ENCODE results near the gene FOSL1.
A peak's percentile ranks its signal among the peaks of the same experiment; 100 is the strongest.

Gene FOSL1

DNA sequence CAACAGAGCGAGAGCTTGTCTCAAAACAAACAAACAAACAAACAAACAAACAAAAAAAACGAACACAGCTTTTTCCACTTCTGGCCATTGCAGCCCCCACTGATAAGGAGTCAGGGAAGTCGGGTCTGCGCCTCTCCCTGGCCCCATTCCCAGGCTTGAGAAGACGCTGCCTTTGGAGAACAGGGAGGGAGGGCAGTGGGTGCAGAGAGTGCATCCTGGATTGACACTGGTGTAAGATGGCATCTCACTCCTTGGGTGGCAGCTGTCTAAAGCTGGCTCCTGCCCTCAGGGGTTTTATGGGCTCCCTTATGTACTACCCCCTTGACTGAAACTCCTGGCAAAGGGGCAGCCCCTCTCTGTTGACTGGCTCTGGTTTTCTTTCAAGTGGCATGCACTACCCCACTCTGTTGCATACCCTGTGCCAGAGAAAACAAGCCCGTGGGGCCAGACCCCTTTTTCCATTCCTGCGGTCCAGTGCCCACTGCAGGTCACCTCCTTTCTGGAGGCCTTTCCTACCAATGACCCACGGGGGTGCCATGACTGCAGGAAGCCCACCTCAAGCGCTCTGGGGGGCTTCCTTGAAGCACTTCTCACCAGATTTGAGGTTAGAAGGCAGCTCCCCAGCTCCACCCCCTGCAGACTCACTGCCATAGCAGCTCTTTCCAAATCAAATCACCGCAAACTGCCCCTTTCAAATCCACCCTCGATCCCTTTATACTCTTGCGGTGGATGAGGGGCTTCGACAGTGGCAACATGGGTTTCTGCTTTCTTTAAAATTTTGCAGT, 31.8 kb upstream of the FOSL1 start:
- in situ Hi-C loops (cut with MboI; ENCODE audit: low pct_unique_long_range_greater_than_20kb, low sequenced_read_pairs, unreplicated experiment): no loop called here
- TF ChIP-seq, protein P1, sequence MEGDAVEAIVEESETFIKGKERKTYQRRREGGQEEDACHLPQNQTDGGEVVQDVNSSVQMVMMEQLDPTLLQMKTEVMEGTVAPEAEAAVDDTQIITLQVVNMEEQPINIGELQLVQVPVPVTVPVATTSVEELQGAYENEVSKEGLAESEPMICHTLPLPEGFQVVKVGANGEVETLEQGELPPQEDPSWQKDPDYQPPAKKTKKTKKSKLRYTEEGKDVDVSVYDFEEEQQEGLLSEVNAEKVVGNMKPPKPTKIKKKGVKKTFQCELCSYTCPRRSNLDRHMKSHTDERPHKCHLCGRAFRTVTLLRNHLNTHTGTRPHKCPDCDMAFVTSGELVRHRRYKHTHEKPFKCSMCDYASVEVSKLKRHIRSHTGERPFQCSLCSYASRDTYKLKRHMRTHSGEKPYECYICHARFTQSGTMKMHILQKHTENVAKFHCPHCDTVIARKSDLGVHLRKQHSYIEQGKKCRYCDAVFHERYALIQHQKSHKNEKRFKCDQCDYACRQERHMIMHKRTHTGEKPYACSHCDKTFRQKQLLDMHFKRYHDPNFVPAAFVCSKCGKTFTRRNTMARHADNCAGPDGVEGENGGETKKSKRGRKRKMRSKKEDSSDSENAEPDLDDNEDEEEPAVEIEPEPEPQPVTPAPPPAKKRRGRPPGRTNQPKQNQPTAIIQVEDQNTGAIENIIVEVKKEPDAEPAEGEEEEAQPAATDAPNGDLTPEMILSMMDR (IDR thresholded peaks at IDR 0.05; ENCODE audit: extremely low read depth, insufficient read depth, missing control alignments): no peak
- no peak for DNase-seq (ENCODE audit: low spot score)

DNA sequence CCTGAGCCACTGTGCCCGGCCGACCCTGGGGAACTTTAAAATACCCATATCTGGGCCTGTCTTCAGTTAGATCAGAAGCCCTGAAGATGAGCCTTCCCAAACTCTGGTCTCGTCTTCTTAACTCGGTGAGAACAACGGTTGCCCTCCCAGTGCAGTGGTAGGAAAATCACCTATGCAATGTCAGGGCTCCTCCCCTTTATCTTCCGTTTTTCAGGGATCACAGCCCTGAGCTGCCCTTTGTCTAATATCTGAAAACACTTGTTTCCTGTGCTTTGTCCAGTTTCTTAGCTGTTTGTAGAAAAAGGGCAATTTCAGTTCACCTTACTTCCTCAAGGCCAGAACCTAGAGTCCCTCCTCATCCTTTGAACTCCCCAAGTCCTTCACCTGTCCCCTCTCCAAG, 28.5 kb upstream of the FOSL1 start:
- in situ Hi-C loops (cut with MboI; ENCODE audit: low pct_unique_long_range_greater_than_20kb, low sequenced_read_pairs, unreplicated experiment): no loop called here
- no peak for DNase-seq (ENCODE audit: low spot score)
- TF ChIP-seq, protein P1 (IDR thresholded peaks at IDR 0.05; ENCODE audit: extremely low read depth, insufficient read depth, missing control alignments): no peak

DNA sequence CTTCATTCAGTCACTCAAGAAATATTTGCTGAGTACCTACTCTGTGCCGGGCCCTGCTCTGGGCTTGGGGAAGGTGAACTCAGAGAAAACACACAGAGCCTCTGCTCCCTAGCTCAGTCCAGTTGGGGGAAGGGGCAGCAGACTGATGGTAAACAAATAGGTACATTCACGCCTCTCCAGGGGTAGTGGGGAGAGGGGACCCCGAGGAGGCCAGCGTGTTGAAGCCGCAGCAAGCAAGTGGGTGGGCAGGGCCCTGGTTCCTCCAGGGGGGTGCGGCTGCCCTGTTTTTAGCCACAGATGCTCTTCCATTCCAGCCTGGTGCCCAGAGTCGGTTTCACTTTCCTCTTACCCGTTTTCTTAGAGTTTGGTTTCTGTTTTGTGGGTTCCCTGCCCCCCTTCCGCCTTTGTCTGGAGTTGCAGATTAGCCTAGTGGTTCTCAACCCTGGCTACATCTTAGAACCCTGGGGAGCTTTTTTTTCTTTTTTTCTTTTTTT, 27.8 kb upstream of the FOSL1 start:
- in situ Hi-C loops (cut with MboI; ENCODE audit: low pct_unique_long_range_greater_than_20kb, low sequenced_read_pairs, unreplicated experiment): no loop called here
- DNase-seq (ENCODE audit: low spot score): peak; percentile 89
- TF ChIP-seq, protein P1 (IDR thresholded peaks at IDR 0.05; ENCODE audit: extremely low read depth, insufficient read depth, missing control alignments): no peak

DNA sequence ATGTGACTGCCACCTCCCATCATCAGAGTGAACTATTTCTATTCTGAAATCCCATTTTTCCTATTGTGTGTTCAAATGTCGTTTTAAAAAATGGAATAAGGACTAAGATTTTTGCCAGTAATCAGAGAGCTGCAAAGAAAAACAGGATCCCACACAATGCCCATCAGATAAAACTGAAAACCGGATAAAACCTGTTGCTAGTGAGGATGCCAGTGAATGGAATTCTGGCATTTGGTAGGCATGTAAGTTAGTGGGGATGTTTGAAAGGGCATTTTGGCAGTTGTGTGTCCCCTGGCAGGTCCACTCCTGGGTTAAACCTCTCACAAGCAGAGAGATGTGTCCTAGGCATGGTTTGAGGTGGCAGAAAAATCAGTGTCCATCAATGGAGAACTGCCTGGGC, 25.2 kb upstream of the FOSL1 start:
- DNase-seq (ENCODE audit: low spot score): no peak
- in situ Hi-C loops (cut with MboI; ENCODE audit: low pct_unique_long_range_greater_than_20kb, low sequenced_read_pairs, unreplicated experiment): no loop called here
- TF ChIP-seq, protein P1 (IDR thresholded peaks at IDR 0.05; ENCODE audit: extremely low read depth, insufficient read depth, missing control alignments): no peak

DNA sequence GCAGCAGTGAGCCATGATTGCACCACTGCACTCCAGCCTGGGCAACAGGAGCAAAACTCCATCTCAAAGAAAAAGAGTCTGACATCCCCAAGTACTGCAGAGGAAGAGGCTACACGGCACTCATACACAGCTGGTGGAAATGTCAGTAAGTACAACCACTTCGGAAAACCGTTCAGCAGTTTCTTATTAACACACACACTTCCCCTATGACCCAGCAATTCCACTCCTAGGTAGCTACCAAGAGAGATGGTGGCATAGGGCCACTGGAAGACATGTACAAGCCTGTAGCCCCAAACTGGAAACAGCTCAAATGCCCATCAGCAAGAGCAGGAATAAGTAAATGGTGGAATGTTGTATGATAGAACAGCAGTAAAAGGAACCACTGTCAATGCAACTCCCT, 22.4 kb upstream of the FOSL1 start:
- no peak for DNase-seq (ENCODE audit: low spot score)
- in situ Hi-C loops (cut with MboI; ENCODE audit: low pct_unique_long_range_greater_than_20kb, low sequenced_read_pairs, unreplicated experiment): no loop called here
- TF ChIP-seq, protein P1 (IDR thresholded peaks at IDR 0.05; ENCODE audit: extremely low read depth, insufficient read depth, missing control alignments): no peak

DNA sequence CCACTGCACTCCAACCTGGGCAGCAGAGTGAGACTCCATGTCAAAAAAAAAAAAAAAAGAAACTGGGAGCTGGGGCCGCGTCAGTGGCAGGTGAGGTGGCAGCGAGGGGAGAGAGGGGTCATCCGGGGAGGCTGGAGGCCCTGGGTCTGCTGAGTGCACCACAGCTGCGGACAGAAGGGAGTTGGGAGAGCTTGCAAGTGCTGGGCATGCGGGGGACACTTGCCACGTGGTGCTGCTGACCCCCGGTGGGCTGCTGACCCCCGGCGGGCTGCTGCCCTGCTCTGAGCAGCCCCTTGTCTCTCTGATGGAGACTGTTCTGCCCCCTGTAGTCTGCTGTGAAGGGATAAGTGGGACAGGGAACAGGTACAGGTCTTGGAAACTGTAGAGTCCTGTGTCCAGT, 21.7 kb upstream of the FOSL1 start:
- no peak for DNase-seq (ENCODE audit: low spot score)
- TF ChIP-seq, protein P1 (IDR thresholded peaks at IDR 0.05; ENCODE audit: extremely low read depth, insufficient read depth, missing control alignments): no peak
- in situ Hi-C loops (cut with MboI; ENCODE audit: low pct_unique_long_range_greater_than_20kb, low sequenced_read_pairs, unreplicated experiment): no loop called here
